Activated CD8-positive, alpha-beta memory T cell treated with anti-CD3 and anti-CD28 coated beads for 36 hours (primary cell): ENCODE data around the gene C12orf57. TPM values are rescaled to one million over a fixed set of nuclear protein-coding genes. Genes with fewer than 3 reads are reported as not detected.

ENCODE experiments used
- CTCF ChIA-PET: fragments of 350-600 bp; sonication (Branson Sonifier 250); formaldehyde crosslinking; loops from one replicate; lab custom pipeline; 2021; ENCODE audit warnings: antibody characterized with exemption; lab: Charles Lee
- POLR2A ChIA-PET: fragments of 350-600 bp; sonication (Branson Sonifier 250); formaldehyde crosslinking; loops from one replicate; lab custom pipeline; 2021; ENCODE audit warnings: antibody characterized with exemption; lab: Charles Lee
- total RNA-seq, 2 experiments: library from RNA; stranded (reverse); gene quantifications; one replicate each; pipeline ENCODE4 v1.2.3, GENCODE V29; 2021

Gene C12orf57
- total RNA-seq, 2 experiments from 2014 or later = 234 to 239 TPM

GRCh38 chr12:6943389-6943721 is 467 bp upstream of the C12orf57 start:
- POLR2A ChIA-PET = interaction anchor here (0.6 to 12.5 kb wide), 15 partner anchors 9 to 1031 kb away, joined by 3 to 353 read pairs (median 9); partner anchors contain the start of genes EMG1, LPCAT3, PHB2 and SPSB2
- CTCF ChIA-PET = interaction anchor here (0.9 to 11.8 kb wide), 12 partner anchors 8 to 177 kb away, joined by 3 to 337 read pairs (median 4); partner anchors contain the start of genes ENO2, PTMS and PTPN6

DNA sequence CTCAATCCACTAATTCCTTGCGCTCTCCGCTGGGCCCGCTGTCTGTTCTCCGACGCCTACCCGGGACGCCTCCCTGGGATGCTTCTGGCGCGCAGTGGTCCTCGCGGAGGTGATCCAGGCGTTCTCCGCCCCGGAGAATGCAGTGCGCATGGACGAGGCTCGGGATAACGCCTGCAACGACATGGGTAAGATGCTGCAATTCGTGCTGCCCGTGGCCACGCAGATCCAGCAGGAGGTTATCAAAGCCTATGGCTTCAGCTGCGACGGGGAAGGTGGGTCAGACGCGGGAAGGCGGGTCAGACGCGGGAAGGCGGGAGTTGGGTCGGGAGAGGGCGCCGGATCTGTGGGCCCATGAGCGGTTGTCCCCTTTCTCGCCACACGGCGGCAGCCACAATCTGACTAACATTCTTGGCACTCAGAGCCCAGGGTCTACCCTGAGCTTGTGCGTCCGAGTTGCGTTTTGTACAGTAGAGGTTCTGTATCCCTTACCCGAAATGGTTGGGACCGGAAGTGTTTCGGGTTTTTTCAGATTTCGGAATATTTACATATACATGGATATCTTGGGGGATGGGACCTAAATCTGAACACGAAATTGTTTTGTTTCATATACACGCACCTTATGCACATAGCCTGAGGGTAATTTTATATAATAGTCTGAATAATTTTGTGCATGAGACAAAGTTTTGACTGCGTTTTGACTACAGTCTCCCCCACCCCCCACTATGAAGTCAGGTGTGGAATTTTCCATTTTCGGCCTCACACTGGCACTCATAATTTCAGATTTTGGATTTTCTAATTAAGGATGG is 762 bp downstream of the C12orf57 start:
- POLR2A ChIA-PET = interaction anchor here (0.7 to 12.5 kb wide), 14 partner anchors 8 to 474 kb away, joined by 3 to 353 read pairs (median 9); partner anchors contain the start of genes EMG1, LPCAT3, PHB2 and SPSB2
- CTCF ChIA-PET = interaction anchor here (0.7 to 11.8 kb wide), 15 partner anchors 8 to 178 kb away, joined by 3 to 337 read pairs (median 5); partner anchors contain the start of gene PTMS

DNA sequence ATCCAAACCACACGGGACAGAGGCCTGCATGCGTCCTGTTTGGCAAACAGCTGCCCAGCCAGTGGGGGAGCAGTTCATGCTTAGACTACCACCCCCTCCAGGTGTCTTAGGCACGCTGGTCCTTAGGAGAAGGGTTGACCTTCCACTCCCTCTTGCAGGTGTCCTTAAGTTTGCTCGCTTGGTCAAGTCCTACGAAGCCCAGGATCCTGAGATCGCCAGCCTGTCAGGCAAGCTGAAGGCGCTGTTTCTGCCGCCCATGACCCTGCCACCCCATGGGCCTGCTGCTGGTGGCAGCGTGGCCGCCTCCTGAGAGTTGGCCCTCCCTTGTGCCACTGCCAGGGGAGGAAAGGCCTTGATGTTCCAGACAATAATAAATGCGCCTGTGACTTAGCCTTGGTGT is 1.8 kb downstream of the C12orf57 start:
- ChIA-PET POLR2A (interaction anchor here (0.9 to 12.5 kb wide), 5 partner anchors 15 to 475 kb away, joined by 4 to 353 read pairs (median 6); partner anchors contain the start of genes SPSB2 and VAMP1), CTCF (interaction anchor here (1.4 to 11.8 kb wide), 5 partner anchors 15 to 168 kb away, joined by 3 to 337 read pairs (median 6); partner anchors contain the start of gene C1RL)

- ChIA-PET CTCF (interaction anchor here (1.2 to 11.8 kb wide), 9 partner anchors 14 to 167 kb away, joined by 3 to 337 read pairs (median 5); partner anchors contain the start of gene C1RL), POLR2A (interaction anchor here (0.6 to 12.5 kb wide), 7 partner anchors 9 to 161 kb away, joined by 3 to 353 read pairs (median 5); partner anchors contain the start of genes ENO2 and SPSB2)
Measured at GRCh38 chr12:6946033-6946919, 2.5 kb downstream of the C12orf57 start.

GRCh38 chr12:6946920-6947374 is 3.1 kb downstream of the C12orf57 start:
- ChIA-PET CTCF (interaction anchor here (1.2 to 11.8 kb wide), 6 partner anchors 9 to 96 kb away, joined by 3 to 337 read pairs (median 5); no protein-coding TSS in a partner anchor), POLR2A (interaction anchor here (0.6 to 12.5 kb wide), 7 partner anchors 10 to 223 kb away, joined by 3 to 353 read pairs (median 4); partner anchors contain the start of genes ENO2 and SPSB2)

GRCh38 chr12:6947615-6948014 is 3.8 kb downstream of the C12orf57 start:
- ChIA-PET CTCF (interaction anchor here (1.2 to 11.8 kb wide), 7 partner anchors 10 to 95 kb away, joined by 3 to 337 read pairs (median 5); no protein-coding TSS in a partner anchor), POLR2A (interaction anchor here (0.6 to 12.5 kb wide), 5 partner anchors 10 to 223 kb away, joined by 3 to 353 read pairs (median 6); partner anchors contain the start of gene TPI1)

DNA sequence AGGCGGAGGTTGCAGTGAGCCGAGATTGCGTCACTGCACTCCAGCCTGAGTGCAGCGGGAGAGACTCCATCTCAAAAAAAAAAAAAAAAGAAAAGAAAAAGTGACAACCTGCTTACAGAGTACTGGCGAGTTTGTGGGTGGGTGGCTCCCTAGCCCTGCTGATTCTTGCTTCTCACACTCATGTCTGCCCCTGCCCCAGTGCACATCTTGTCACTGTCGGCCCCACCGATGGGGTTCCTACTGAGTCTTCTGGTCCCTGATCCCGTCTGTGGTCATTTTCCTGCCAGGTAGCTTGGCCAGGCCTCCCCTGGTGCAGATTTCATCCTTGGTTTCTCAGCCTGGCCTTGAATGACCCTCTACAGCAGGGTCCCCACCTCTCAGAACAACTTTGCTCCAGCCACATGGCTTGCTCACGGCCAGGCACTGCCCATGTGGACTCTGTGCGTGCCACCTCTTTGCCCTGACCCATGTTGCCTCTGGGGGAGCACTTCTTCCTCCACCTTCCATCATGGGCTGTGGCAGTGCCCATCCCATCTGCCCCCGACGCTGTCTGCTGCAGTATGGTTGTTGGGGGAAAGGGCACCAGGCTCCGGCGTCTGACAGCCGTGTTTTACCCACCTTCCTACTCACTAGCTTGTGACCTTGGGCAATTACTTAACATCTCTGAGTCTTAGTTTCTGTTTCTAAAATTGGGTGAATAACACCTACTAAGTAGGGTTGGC is 5.2 kb downstream of the C12orf57 start:
- ChIA-PET CTCF (interaction anchor here (0.7 to 11.8 kb wide), 8 partner anchors 9 to 162 kb away, joined by 3 to 337 read pairs (median 4); no protein-coding TSS in a partner anchor), POLR2A (interaction anchor here (0.7 to 12.5 kb wide), 5 partner anchors 10 to 25 kb away, joined by 3 to 353 read pairs (median 4); no protein-coding TSS in a partner anchor)

DNA sequence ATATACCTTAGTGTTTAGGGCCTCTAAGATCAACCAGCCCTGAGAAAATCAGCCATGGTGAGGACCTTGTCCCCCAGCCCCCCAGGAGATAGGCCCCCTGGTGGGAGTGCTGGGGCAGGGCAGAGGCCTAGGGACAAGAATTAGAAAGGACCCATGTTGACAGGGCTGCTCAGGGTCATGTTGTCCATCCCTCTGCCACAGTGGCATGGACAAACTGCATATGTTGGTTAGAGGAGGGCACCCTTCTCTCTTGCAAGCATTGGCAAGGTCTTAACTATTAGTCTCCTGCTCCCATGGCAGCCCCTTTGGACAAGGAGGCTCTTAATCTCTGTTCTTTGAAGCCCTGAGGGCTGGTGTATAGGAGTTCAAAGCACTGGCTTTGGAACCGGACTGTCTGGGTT is 6.6 kb downstream of the C12orf57 start:
- ChIA-PET POLR2A (interaction anchor here (1.3 to 12.5 kb wide), 2 partner anchors 10 to 12 kb away, joined by 3 to 353 read pairs; no protein-coding TSS in a partner anchor), CTCF (interaction anchor here (1.4 to 11.8 kb wide), 5 partner anchors 10 to 81 kb away, joined by 4 to 337 read pairs (median 5); no protein-coding TSS in a partner anchor)

DNA sequence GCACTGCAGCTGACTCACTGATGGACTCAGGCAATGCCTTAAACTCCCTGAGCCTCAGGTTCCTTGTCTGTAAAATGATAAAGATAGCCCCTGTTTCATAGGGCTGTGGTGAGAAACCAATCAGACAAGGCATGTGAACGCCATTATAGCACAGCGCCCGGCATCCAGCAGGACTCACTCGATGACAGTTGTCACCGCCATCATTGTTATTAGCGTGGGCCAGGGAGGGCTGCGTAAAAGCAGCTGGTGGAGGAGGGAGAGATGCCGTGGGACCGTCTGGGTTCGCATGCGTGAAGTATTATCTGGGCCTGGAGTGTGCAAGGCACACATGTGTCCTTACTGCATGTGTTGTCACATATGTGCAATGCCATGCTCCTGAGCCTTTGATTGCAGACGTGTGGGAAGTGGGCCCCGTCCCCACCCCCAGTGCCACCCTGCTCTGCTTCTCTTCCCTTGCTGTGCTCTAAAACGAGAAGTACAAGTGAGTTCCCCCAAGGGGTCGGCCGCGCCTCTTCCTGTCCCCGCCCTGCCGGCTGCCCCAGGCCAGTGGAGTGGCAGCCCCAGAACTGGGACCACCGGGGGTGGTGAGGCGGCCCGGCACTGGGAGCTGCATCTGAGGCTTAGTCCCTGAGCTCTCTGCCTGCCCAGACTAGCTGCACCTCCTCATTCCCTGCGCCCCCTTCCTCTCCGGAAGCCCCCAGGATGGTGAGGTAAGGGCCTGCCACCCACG is 7.2 kb downstream of the C12orf57 start, which contains the start of gene PTPN6:
Gene PTPN6 (plus strand): TSS at position 546 of the 730 bp plus-strand sequence. CDS start 157 bp downstream, at position 703.
- POLR2A ChIA-PET = interaction anchor here (1.0 to 12.5 kb wide), 4 partner anchors 9 to 26 kb away, joined by 3 to 353 read pairs (median 10); no protein-coding TSS in a partner anchor

DNA sequence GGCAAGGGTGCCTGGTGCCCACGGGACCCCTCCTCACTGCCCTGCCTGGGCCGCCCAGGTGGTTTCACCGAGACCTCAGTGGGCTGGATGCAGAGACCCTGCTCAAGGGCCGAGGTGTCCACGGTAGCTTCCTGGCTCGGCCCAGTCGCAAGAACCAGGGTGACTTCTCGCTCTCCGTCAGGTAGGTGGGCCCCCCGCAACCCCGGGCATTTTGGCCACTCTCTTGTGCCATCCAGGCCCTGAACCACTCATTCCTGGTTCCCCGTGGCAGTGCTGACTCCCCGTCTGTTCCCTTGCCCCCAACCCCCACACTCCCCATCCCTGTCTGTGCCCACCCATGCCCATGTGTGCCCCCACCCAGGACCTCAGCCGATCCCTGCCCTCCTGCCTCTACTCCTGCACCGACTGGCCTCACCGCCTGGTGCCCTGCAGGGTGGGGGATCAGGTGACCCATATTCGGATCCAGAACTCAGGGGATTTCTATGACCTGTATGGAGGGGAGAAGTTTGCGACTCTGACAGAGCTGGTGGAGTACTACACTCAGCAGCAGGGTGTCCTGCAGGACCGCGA is 7.8 kb downstream of the C12orf57 start:
- CTCF ChIA-PET = interaction anchor here (0.7 to 11.8 kb wide), 6 partner anchors 9 to 156 kb away, joined by 3 to 337 read pairs (median 3); partner anchors contain the start of gene C1R
- POLR2A ChIA-PET = interaction anchor here (0.6 to 12.5 kb wide), 7 partner anchors 8 to 157 kb away, joined by 3 to 353 read pairs (median 5); partner anchors contain the start of genes C12orf57 and RNU7-1

More for the DNA sequence above, 7.2 kb downstream of the C12orf57 start, which contains the start of gene PTPN6:
- CTCF ChIA-PET = interaction anchor here (0.7 to 11.8 kb wide), 6 partner anchors 8 to 157 kb away, joined by 3 to 337 read pairs (median 3); partner anchors contain the start of gene C1R

DNA sequence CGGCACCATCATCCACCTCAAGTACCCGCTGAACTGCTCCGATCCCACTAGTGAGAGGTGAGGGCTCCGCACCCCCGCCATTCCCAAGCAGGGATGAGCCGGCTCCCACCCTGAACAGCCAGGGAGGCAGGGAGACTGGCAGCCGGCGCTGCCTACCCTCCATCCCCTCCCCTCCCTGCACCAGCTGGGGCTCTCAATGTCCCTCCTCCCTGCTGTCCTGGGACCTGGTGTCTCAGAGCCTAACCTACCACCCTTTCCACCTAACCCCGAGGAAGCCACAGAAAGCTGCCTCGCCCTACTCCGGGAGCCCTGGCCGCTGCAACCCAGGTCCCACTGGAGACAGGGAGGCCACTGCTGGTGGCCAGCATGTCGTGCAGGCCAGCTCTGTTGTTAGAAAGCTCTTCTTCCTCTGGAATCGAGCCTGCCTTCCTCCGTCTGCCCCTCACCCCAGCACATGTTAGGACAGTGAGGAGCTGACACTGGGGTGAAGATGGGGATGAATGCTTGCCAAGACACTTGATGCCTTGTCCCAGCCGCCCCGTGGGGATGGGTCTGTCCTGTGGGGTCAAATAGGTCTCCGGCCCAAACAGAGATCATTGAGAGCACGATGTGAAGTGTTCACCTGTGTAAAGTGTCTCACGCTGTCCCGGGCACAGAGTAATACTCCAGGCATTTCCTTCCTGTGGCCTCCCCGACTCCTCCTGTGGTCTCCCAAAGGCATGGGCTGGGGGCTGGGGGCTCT is 8.5 kb downstream of the C12orf57 start:
- POLR2A ChIA-PET = interaction anchor here (0.6 to 12.5 kb wide), 6 partner anchors 8 to 156 kb away, joined by 3 to 353 read pairs (median 10); partner anchors contain the start of genes C12orf57 and RNU7-1
- CTCF ChIA-PET = interaction anchor here (1.1 to 11.8 kb wide), 4 partner anchors 8 to 156 kb away, joined by 3 to 337 read pairs (median 10); partner anchors contain the start of genes C12orf57 and RNU7-1

GRCh38 chr12:6952863-6953441 is 9.1 kb downstream of the C12orf57 start:
- CTCF ChIA-PET = interaction anchor here (1.6 to 11.8 kb wide), 3 partner anchors 8 to 16 kb away, joined by 10 to 337 read pairs (median 11); partner anchors contain the start of genes C12orf57 and RNU7-1
- POLR2A ChIA-PET = interaction anchor here (1.5 to 12.5 kb wide), 4 partner anchors 7 to 16 kb away, joined by 5 to 353 read pairs (median 17); partner anchors contain the start of genes C12orf57 and RNU7-1

- POLR2A ChIA-PET = interaction anchor here (1.0 to 13.5 kb wide), 6 partner anchors 6 to 16 kb away, joined by 4 to 353 read pairs (median 17); partner anchors contain the start of genes C12orf57, PTPN6 and RNU7-1
- CTCF ChIA-PET = interaction anchor here (1.6 to 13.2 kb wide), 4 partner anchors 6 to 11 kb away, joined by 9 to 337 read pairs (median 174); partner anchors contain the start of genes C12orf57, PTPN6 and RNU7-1
Measured at GRCh38 chr12:6953442-6954315, 9.9 kb downstream of the C12orf57 start.
